HCT116 (cell line): ENCODE data around the gene HHIPL1. TPM values are rescaled to one million over a fixed set of nuclear protein-coding genes. Genes with fewer than 3 reads are reported as not detected.

Experiments used
- ATAC-seq: fragments of 200-7000 bp; cut with Tn5 transposase; 2 replicates; pipeline ENCODE4 v1.9.1; 2020; ENCODE audit warnings: mild to moderate bottlenecking, moderate library complexity
- BruUV-seq: library from RNA; stranded (reverse); fragments of 400-500 nt; replicated peaks from 2 replicates; lab custom pipeline; 2021; lab: Mats Ljungman, UMichigan
- CTCF ChIA-PET: fragments of 300-600 bp; sonication (Branson Sonifier 250); formaldehyde crosslinking; loops from one replicate; lab custom pipeline; 2021; ENCODE audit warnings: antibody characterized with exemption; lab: Charles Lee
- POLR2A ChIA-PET: fragments of 300-600, 350-600 bp; sonication (Branson Sonifier 250); formaldehyde crosslinking; loops from one replicate; lab custom pipeline; 2021; ENCODE audit warnings: antibody characterized with exemption; lab: Charles Lee
- RAD21 ChIA-PET, 2 experiments: fragments of 300-600 bp; sonication (Branson Sonifier 250); formaldehyde crosslinking; loops; one replicate each; lab custom pipeline; 2023; ENCODE audit warnings: low total read pairs in 2 of 2; ENCODE audit not compliant: uncharacterized antibody in 2 of 2, unreplicated experiment in 2 of 2, low non-redundant PET in 1 of 2; lab: Charles Lee
- DNase-seq: peaks from one replicate; pipeline ENCODE4 v3.0.0-alpha.2; 2010; ENCODE audit warnings: low read depth, low spot score
- H2AFZ ChIP-seq: fragments of 200-600 bp; shearing (Covaris generic), sonication (generic); 2 replicates; pipeline ENCODE4 v1.6.1; 2017; ENCODE audit warnings: low read depth, mixed run types, mixed read lengths, antibody characterized with exemption, low read length; ENCODE audit not compliant: poor library complexity, severe bottlenecking
- H3K27ac ChIP-seq: 2 replicates; pipeline ENCODE4 v1.5.1; 2012; ENCODE audit warnings: low read depth, low read length
- H3K27me3 ChIP-seq: fragments of 200-600 bp; sonication (generic); 2 replicates; pipeline ENCODE4 v1.6.1; 2016; ENCODE audit warnings: mixed run types, low read length, mixed read lengths; ENCODE audit not compliant: insufficient read depth
- H3K36me3 ChIP-seq, 2 experiments: fragments of 200-500 bp in 1 of 2; fragments of 200-600 bp in 1 of 2; sonication (Bioruptor generic) in 1 of 2; sonication (generic) in 1 of 2; 2 replicates each; pipeline versions ENCODE4 v1.5.1 to v1.6.1; 2014 to 2016; ENCODE audit warnings: low read length in 2 of 2, inconsistent platforms in 1 of 2, mixed read lengths in 1 of 2, mixed run types in 1 of 2; ENCODE audit not compliant: insufficient read depth in 2 of 2, control insufficient read depth in 1 of 2
- H3K4me1 ChIP-seq, 2 experiments: fragments of 200-600 bp in 1 of 2; sonication (generic) in 1 of 2; 2 replicates each; pipeline versions ENCODE4 v1.5.1 to v1.6.1; 2012 to 2017; ENCODE audit warnings: low read length in 2 of 2, inconsistent platforms in 1 of 2, mild to moderate bottlenecking in 1 of 2, mixed read lengths in 1 of 2, mixed run types in 1 of 2, moderate library complexity in 1 of 2; ENCODE audit not compliant: insufficient read depth in 2 of 2, control insufficient read depth in 1 of 2
- H3K4me2 ChIP-seq: fragments of 200-600 bp; sonication (generic); 2 replicates; pipeline ENCODE4 v1.6.1; 2017; ENCODE audit warnings: mixed run types, low read length, mixed read lengths
- H3K4me3 ChIP-seq, 2 experiments: fragments of 200-600 bp in 1 of 2; sonication (generic) in 1 of 2; replicated peaks in 1 of 2; 2 replicates each; pipeline ENCODE4 v1.5.1; 2011 to 2016; ENCODE audit warnings: low read length in 2 of 2, control low read depth in 1 of 2, low read depth in 1 of 2, mild to moderate bottlenecking in 1 of 2, mixed read lengths in 1 of 2, mixed run types in 1 of 2
- H3K79me2 ChIP-seq: fragments of 200-600 bp; sonication (generic); 2 replicates; pipeline ENCODE4 v1.6.1; 2017; ENCODE audit warnings: mild to moderate bottlenecking, mixed run types, low read length, moderate library complexity, mixed read lengths; ENCODE audit not compliant: insufficient read depth
- H3K9ac ChIP-seq: fragments of 200-600 bp; sonication (generic); 2 replicates; pipeline ENCODE4 v1.6.1; 2016; ENCODE audit warnings: low read length, mixed read lengths
- H3K9me2 ChIP-seq: fragments of 200-600 bp; sonication (generic), shearing (Covaris generic); 2 replicates; pipeline ENCODE4 v1.6.1; 2017; ENCODE audit warnings: mixed run types, mild to moderate bottlenecking, moderate library complexity; ENCODE audit not compliant: insufficient read depth
- H3K9me3 ChIP-seq, 2 experiments: fragments of 200-500 bp in 1 of 2; fragments of 200-600 bp in 1 of 2; sonication (Bioruptor generic) in 1 of 2; sonication (generic) in 1 of 2; 2 replicates each; pipeline ENCODE4 v1.6.1; 2014 to 2017; ENCODE audit warnings: low read length in 2 of 2, mixed read lengths in 2 of 2, inconsistent platforms in 1 of 2, low read depth in 1 of 2, mild to moderate bottlenecking in 1 of 2, mixed run types in 1 of 2, moderate library complexity in 1 of 2; ENCODE audit not compliant: control insufficient read depth in 1 of 2, insufficient read depth in 1 of 2
- H4K20me1 ChIP-seq: fragments of 200-600 bp; sonication (generic), shearing (Covaris generic); 2 replicates; pipeline ENCODE4 v1.6.1; 2017; ENCODE audit warnings: mixed run types, mild to moderate bottlenecking, moderate library complexity; ENCODE audit not compliant: insufficient read depth
- ATF3 ChIP-seq: IDR thresholded peaks from 2 replicates; pipeline ENCODE4 v1.6.1; 2012
- CTCF ChIP-seq, 3 experiments: fragments of 200-600 bp in 1 of 3; sonication (generic) in 1 of 3; IDR thresholded peaks in 2 of 3; conservative IDR thresholded peaks in 1 of 3; 2 replicates each; pipeline ENCODE4 v1.5.1; 2012 to 2017; ENCODE audit warnings: low read depth in 2 of 3, low read length in 2 of 3, antibody characterized with exemption in 1 of 3, borderline replicate concordance in 1 of 3, control low read depth in 1 of 3, mild to moderate bottlenecking in 1 of 3, mixed read lengths in 1 of 3, mixed run types in 1 of 3, moderate library complexity in 1 of 3; ENCODE audit not compliant: insufficient read depth in 1 of 3
- EGR1 ChIP-seq: IDR thresholded peaks from 2 replicates; pipeline ENCODE4 v1.6.1; 2012; ENCODE audit warnings: low read depth
- ELF1 ChIP-seq: IDR thresholded peaks from 2 replicates; pipeline ENCODE4 v1.6.1; 2012; ENCODE audit warnings: low read depth, borderline replicate concordance
- EZH2 ChIP-seq: fragments of 200-600 bp; sonication (generic); IDR thresholded peaks from 2 replicates; pipeline ENCODE4 v1.6.1; 2017; ENCODE audit warnings: antibody characterized with exemption, mixed run types
- JUND ChIP-seq: IDR thresholded peaks from 2 replicates; pipeline ENCODE4 v1.6.1; 2012
- RAD21 ChIP-seq: IDR thresholded peaks from 2 replicates; pipeline ENCODE4 v1.6.1; 2012; ENCODE audit warnings: low read depth, mild to moderate bottlenecking
- YY1 ChIP-seq: IDR thresholded peaks from 2 replicates; pipeline ENCODE4 v1.6.1; 2011; ENCODE audit warnings: low read length, low read depth, moderate library complexity, mild to moderate bottlenecking; ENCODE audit not compliant: insufficient replicate concordance; ENCODE audit errors: extremely low read depth
- ZNF274 ChIP-seq: fragments of 200-500 bp; sonication (Bioruptor generic); IDR thresholded peaks from 2 replicates; pipeline ENCODE4 v1.6.1; 2014; ENCODE audit warnings: mild to moderate bottlenecking, low read depth, low read length, inconsistent platforms
- intact Hi-C: fragments of 100-400 bp; cut with micrococcal nuclease; formaldehyde crosslinking; loops from 2 replicates; pipeline ENCODE4 v1.10.0; 2022
- total RNA-seq: library from RNA; stranded (reverse); gene quantifications from one replicate; pipeline ENCODE4 v1.2.1, GENCODE V29; 2021; ENCODE audit not compliant: unreplicated experiment
- TF ChIP-seq, protein P1 (sequence below): IDR thresholded peaks from 2 replicates; pipeline ENCODE4 v1.6.1; 2012; ENCODE audit warnings: low read depth
- TF ChIP-seq, protein P2 (sequence below): IDR thresholded peaks from 2 replicates; pipeline ENCODE4 v1.6.1; 2012

HHIPL1 gene
- total RNA-seq, 1 experiment from 2014 or later: not detected

DNA sequence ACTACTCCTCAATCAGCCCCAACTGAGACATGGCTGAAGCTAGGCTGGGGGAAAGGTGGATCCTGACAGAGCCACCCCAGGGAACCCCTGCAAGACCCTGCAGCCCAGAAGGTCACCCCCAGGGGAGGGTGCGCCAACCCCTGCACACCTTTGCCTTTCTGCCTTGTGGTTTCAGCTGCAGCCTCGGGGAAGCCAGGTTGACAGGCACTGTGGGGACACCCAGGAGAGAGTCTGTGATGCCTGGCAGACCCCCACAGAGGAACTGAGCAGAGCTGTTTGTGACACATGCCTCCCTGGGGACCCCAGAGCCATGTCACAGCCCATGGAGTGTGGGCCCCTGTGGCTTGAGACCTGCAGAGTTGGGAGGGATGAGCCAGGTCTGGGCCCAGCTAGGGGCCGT is 11.8 kb upstream of the HHIPL1 start:
- no peaks in the 10 kb centered on the region for H3K9me2 ChIP-seq
- ATAC-seq (no peak), DNase-seq (no peak)
- intact Hi-C loops: no loop called here
- BruUV-seq: no TSS peak
- H3K36me3 ChIP-seq: no peaks in the 10 kb centered on the region
- H3K9ac ChIP-seq: no peak overlapping the region
- H3K27ac ChIP-seq: no peak overlapping the region
- H3K4me3 ChIP-seq: no peak overlapping the region
- H3K4me1 ChIP-seq: peaks cover 4 to 11% of the 10 kb centered on the region in 2 experiments; a peak in 3 of 4 replicates
- CTCF ChIA-PET: no interaction called here
- RAD21 ChIA-PET: no interaction called here
- H4K20me1 ChIP-seq: no peaks in the 10 kb centered on the region
- H2AFZ ChIP-seq: no peak overlapping the region
- TF ChIP-seq ELF1 (no peak), EGR1 (no peak), JUND (no peak)
- TF ChIP-seq, protein P1, sequence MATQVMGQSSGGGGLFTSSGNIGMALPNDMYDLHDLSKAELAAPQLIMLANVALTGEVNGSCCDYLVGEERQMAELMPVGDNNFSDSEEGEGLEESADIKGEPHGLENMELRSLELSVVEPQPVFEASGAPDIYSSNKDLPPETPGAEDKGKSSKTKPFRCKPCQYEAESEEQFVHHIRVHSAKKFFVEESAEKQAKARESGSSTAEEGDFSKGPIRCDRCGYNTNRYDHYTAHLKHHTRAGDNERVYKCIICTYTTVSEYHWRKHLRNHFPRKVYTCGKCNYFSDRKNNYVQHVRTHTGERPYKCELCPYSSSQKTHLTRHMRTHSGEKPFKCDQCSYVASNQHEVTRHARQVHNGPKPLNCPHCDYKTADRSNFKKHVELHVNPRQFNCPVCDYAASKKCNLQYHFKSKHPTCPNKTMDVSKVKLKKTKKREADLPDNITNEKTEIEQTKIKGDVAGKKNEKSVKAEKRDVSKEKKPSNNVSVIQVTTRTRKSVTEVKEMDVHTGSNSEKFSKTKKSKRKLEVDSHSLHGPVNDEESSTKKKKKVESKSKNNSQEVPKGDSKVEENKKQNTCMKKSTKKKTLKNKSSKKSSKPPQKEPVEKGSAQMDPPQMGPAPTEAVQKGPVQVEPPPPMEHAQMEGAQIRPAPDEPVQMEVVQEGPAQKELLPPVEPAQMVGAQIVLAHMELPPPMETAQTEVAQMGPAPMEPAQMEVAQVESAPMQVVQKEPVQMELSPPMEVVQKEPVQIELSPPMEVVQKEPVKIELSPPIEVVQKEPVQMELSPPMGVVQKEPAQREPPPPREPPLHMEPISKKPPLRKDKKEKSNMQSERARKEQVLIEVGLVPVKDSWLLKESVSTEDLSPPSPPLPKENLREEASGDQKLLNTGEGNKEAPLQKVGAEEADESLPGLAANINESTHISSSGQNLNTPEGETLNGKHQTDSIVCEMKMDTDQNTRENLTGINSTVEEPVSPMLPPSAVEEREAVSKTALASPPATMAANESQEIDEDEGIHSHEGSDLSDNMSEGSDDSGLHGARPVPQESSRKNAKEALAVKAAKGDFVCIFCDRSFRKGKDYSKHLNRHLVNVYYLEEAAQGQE: no peak
- TF ChIP-seq, protein P2, sequence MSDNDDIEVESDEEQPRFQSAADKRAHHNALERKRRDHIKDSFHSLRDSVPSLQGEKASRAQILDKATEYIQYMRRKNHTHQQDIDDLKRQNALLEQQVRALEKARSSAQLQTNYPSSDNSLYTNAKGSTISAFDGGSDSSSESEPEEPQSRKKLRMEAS: no peak
- H3K9me3 ChIP-seq: no peaks in the 10 kb centered on the region
- H3K79me2 ChIP-seq: no peaks in the 10 kb centered on the region
- H3K4me2 ChIP-seq: no peak overlapping the region
- POLR2A ChIA-PET: no interaction called here
- H3K27me3 ChIP-seq: no peaks in the 10 kb centered on the region

DNA sequence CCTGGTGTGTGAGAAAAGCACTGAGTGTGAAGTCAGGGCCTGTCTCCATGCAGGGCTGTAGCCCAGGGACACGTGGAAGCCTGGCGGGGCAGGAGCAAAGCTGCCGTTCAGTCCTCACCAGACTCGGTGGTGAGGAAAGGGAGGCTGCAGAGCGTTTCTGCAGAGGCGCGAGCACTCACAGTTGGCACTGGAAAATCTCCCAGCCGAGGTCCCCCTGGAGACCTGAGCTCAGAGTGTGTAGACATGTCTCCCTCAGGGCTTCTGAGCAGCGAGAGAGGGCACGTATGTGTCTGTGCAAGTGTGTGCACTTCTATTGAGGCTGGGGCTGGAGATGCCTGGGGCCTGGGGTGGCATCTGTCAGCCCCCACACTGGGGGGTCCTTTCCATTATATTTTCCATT is 11.0 kb upstream of the HHIPL1 start:
- ChIA-PET POLR2A (no interaction called here), CTCF (no interaction called here), RAD21 (no interaction called here)
- no peak for DNase-seq
- peaks cover 0 to 3% of the 10 kb centered on the region in 2 experiments; a peak in 2 of 4 replicates for H3K4me1 ChIP-seq
- H3K9me3 ChIP-seq: no peaks in the 10 kb centered on the region
- no peak overlapping the region for H3K4me2 ChIP-seq
- intact Hi-C loops: no loop called here
- H3K9me2 ChIP-seq: no peaks in the 10 kb centered on the region
- ATAC-seq: no peak
- no peaks in the 10 kb centered on the region for H4K20me1 ChIP-seq
- H2AFZ ChIP-seq: no peak overlapping the region
- H3K36me3 ChIP-seq: no peaks in the 10 kb centered on the region
- no peak overlapping the region for H3K9ac ChIP-seq
- BruUV-seq: no TSS peak
- H3K79me2 ChIP-seq: no peaks in the 10 kb centered on the region
- no peaks in the 10 kb centered on the region for H3K27me3 ChIP-seq
- no peak overlapping the region for H3K27ac ChIP-seq
- H3K4me3 ChIP-seq: no peak overlapping the region
- TF ChIP-seq EZH2 (no peak), CTCF (IDR thresholded peaks at IDR 0.05 in 2 of 3, conservative IDR thresholded peaks at IDR 0.05 in 1 of 3; ENCODE audit: borderline replicate concordance in 1 of 3, insufficient read depth in 1 of 3, low read depth in 2 of 3, low read length in 2 of 3) (no peak), YY1 (no peak), EGR1 (no peak), ZNF274 (no peak), RAD21 (no peak), ELF1 (no peak), ATF3 (no peak)
